ENCODE results near the gene MRPL34.
"Not testable (repeated sequence)": the region's sequence is repeated elsewhere in the genome, so short reads cannot be mapped to it uniquely, and the experiment has no call there.

MRPL34 gene

DNA sequence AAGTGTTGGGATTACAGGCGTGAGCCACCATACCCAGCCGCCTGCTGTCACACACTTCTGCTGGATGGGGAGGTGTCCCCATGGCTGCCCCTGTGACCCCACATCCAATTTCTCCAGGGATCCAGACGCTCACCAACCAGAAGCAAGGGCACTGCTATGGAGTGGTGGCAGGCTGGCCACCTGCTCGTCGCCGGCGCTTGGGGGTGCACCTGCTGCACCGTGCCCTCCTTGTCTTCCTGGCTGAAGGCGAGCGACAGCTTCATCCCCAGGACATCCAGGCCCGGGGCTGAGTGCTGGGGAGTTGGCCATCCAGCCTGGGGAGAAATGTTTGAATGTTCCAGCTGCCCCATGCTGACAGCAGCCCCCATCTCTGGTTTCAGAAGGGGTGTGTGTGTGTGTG is 19.4 kb upstream of the MRPL34 start:
- FAIRE-seq = no peak

DNA sequence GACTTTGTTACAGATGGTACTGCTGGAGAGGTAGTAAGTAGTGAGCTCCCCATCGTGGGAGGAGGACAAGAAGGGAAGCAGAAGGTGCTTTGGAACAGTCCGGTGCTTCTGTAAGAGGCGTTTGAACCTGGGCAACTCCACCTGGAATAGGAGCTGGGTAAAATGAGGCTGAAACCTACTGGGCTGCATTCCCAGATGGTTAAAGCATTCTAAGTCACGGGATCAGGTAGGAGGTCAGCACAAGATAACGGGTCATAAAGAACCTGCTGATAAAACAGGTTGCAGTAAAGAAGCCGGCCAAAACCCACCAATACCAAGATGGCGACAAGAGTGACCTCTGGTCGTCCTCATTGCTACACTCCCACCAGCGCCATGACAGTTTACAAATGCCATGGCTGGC is 18.9 kb upstream of the MRPL34 start:
- no peak for FAIRE-seq

DNA sequence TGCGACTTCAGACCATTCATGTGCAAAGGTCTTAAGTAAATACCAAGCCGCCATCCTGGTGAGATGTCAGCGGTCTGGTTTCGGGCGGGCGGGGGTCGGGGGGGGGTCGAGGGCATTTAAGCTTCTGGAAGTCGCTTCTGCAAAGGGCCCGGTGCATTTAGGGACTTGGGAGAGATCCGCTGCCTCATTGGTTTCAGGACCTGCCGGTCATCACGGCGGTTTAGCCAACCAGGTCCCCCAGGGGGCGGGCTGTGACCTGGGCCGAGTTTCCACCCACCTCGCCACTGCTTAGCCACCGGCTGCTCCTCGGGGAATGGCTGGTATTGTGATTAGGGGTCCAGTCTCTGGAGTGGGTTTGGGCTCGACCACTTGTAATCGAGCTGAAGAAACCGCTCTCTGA is 16.2 kb upstream of the MRPL34 start:
- FAIRE-seq = no peak

DNA sequence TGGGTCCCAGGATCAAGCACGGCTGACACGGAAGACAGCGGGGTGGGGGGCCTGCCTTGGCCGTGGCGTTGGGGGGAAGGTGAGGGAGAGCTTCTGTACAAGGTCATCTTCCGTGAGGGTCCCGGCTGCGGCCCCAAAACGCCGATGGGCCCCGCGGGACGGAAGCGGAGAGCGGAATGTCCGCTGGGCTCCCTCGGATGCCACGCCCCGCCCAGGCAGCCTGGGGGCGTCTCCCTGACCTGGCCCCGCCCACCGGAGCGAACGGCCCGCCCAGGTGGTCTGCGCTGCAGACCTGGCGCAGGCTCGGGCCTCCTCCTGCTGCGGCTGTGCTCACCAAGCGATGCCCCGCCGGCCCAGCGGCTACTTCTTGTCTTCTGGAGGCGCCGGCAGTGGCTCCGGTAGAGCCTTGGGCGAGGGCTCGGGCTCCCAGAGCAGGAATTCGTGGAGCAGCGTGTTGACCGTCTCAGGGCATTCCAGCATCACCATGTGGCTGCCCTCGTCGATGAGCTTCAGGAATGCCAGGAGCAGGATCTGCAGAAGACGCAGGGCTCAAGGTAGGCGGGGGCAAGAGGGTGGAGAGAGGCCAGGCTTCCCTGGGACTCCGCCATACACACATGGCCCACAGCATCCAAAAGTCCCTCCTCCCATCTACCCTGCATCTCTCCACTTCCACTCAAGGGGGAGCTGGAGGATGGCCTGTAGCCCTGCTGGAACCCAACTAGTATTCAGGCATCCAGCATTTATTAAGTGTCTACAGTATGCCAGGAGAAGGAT is 13.2 kb upstream of the MRPL34 start:
- FAIRE-seq = peak; percentile 95

DNA sequence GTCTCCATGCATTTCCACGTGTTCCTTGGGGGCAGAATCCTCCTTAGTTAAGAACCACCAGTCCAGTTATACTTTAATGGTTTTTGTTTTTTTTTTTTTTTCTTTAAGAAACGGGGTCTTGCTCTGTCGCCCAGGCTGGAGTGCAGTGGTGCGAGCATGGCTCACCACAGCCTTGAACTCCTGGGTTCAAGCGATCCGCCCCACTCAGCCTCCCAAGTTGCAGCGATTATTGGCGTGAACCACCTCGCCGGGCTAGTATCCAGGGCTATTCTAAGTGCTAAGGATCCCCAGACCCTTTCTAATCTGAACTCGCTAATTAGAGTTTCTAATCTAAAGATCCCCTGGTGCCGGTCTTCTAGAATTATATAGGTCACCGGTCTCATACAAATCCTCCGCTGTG is 12.1 kb upstream of the MRPL34 start:
- no peak for FAIRE-seq

DNA sequence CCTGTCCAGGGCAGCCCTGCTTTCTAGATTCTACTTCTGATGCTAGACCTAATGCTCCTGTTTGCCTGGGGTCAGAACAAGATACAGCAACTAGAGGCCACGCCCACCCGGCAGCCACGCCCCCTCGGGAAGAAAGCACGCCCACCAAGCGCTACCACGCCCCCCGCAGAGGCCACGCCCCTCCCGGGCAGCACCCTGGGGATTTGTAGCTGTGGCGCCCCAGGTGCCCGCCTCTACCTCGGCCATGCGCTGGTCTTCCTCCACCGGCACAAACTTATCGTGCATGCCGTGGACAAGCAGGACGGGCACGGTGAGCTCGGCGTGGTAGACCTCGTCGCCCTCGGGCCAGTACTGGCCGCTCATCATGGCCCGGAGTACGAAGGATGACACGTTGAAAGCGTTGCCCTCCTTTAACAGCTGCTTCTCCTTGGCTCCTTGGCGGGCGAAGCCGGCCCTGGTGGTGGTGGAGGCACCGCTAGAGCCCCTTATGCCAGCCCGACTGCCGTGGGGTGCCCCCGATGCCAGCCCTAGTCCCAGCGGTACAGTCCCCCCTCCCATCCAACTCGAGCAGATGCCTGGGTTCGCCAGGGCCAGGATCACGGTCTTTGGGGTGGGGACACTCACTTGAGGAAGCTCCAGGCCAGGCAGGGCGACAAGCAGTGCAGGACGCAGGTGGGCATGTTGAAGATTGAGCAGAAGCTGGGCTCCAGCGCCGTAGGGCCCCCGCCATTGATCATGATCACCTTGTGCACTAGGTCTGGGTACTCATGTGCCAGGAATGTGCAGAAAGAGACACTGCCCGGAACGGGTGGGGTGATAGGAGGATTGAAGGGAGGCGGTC is 11.4 kb upstream of the MRPL34 start:
- no peak for FAIRE-seq

DNA sequence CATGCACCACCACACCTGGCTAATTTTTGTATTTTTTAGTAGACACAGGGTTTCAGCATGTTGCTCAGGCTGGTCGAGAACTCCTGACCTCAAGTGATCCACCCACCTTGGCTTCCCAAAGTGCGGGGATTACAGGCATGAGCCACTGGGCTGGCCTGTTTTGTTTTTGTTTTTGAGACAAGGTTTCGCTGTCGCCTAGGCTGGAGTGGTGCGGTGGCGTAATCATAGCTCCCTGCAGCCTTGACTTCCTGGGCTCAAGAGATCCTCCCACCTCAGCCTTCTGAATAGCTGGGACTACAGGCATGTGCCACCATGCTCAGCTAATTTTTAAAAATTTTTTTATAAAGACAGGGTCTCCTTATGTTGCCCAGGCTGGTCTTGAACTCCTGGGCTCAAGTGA is 10.1 kb upstream of the MRPL34 start:
- FAIRE-seq = not testable (repeated sequence)

DNA sequence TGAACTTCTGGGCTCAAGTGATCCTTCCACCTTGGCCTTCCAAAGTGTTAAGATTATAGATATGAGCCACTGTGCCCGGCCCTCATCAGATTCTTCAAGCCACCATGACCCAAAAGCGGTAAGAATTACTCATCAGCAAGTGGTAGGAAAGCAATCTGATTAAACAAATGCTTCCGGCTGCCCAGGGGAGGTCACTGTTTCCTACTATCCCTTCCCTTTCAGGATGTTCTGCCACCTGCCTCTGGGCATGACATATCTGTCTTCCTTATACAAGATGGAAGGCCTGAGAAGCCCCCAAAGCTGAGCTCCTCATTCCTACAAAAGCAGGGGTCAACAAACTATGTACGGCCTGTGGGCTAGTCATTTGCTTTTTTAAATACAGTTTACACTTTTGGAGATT is 9.4 kb upstream of the MRPL34 start:
- FAIRE-seq = no peak

DNA sequence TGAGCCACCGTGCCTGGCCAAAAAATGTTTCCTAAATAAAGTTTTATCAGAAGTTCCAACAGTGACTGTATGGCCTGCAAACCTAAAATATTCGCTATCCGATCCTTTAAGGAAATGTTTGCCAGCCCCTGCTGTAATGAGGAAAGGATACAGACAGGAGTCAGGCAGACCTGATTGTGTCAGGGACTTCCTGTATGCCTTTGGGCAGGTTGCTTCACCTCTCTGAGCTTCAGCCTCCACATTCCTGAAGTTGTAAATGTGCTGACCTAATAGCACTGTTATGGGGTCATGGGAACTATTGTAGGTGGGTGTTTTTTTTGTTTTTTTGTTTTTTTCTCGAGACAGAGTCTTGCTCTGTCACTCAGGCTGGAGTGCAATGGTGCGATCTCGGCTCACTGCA is 8.7 kb upstream of the MRPL34 start:
- FAIRE-seq = no peak

DNA sequence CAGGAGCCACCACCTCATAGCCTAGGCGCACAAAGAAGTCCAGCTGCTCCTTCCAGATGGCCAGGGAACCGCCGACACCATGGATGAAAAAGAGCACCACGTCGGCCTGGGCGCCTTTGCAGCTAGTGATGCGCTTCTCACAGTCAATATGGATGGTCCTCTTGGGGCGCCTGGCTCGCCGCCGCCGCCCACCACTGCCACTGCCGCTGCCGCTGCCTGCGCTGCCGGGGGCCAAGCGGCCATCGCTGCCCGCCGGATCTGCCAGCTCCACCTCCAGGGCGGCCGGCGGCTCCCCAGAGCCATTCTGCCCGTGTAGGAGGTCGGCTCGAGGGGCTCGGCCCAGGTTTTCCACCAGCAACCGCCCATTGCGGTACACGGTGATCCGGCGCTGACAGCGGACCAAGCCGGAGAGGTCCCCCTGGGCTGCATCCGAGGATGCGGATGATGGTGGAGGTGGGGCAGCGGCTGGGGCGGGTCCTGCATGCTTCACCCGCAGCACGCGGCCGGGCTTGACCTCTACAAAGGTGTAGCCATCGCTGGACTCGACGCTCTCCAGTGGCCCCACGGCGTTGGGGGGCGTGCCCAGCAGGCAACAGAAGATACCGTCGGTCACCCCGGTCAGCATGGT is 4.6 kb upstream of the MRPL34 start:
- no peak for FAIRE-seq

DNA sequence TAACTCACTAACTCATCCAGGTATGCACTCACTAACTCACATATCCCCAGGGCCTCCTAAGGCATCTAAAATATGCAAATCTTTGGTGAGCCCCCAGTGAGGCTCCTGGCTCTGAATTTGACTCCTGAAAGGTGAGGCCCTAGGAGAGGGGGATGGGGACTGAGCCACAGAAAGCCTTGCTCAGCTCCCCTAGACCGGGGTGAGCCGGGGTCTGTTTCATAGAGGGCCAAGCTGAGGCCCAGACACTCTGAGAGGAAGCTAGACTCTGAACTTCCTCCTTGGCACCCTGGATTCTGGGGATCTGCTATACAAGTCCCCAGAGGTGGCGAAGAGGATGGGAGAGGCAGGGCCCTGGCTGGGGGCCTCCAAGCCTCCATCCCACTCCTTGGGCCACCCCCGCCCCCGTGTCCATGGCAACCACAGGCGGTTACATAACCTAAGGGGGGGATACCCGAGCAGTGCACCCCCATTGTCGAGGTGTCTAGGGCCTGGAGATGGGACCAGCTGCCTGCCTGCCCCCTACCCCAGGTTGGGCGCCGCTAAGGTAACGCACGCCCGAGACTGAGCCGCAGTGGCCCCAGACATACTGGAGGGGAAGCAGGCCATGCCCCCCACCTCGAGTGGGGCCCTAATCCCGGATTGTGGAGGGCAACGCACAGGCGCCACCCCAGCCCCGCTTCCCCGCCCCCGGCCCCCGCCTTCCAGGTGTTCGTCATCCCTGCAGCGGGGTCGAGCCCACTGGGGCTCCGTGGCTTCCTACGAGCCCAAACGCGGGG is 3.1 kb upstream of the MRPL34 start:
- no peak for FAIRE-seq

DNA sequence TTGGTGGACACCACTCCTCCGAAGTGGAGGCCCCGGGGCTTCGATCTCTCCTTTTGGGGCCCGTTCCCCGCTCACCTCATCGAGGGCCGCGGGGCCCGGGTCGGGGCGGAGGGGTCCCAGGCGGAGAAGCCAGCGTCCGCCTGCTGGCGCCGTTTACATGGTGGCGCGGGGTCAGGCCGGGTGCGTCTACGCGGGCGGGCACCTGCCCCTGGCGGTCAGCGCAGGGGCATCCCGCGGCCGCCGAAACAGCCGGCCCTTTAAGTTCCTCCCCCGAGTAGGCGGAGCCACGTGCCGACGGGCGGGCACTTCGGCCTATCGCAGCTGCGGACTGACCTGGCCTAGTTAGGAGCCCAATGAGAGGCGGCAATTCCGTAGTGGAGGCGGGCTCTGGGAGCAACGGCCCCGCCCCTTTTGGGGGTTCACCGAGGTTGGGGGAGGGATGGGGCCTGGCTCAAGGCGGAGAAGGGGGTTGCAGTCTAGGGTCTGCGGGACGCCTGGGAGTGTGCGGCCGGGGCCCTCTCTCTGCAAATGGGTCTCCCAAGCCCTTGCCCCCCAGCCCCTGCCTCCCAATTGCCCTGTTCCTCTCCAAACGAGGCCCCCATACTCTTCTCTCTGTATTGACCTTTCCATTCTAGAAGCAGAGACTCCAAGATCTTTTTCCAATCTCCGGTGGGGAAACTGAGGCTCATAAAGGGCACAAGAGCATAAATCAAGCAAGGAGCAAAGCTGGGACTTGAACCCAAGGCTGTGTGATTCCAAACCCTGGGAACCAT is 2.3 kb upstream of the MRPL34 start, which contains the start of gene ABHD8:
ABHD8 (minus strand) TSS at position 259 of the 773 bp plus-strand sequence. CDS start 1,809 bp downstream, outside the sequence.
- FAIRE-seq = no peak

DNA sequence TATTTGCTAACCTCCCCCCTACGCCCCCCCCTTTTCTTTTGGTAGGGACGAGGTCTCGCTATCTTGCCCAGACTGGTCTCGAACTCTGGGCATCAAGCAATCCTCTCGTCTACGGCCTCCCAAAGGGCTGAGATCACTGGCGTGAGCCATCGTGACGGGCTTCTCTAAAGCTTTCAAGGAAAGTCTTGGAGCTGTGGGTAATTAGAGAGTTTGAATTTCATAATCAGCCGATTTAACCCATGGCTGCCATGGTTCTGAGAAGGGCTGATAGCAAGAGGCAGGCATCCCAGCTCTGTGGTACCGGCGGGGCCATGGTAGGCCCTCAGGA is 1.8 kb upstream of the MRPL34 start:
- no peak for FAIRE-seq

DNA sequence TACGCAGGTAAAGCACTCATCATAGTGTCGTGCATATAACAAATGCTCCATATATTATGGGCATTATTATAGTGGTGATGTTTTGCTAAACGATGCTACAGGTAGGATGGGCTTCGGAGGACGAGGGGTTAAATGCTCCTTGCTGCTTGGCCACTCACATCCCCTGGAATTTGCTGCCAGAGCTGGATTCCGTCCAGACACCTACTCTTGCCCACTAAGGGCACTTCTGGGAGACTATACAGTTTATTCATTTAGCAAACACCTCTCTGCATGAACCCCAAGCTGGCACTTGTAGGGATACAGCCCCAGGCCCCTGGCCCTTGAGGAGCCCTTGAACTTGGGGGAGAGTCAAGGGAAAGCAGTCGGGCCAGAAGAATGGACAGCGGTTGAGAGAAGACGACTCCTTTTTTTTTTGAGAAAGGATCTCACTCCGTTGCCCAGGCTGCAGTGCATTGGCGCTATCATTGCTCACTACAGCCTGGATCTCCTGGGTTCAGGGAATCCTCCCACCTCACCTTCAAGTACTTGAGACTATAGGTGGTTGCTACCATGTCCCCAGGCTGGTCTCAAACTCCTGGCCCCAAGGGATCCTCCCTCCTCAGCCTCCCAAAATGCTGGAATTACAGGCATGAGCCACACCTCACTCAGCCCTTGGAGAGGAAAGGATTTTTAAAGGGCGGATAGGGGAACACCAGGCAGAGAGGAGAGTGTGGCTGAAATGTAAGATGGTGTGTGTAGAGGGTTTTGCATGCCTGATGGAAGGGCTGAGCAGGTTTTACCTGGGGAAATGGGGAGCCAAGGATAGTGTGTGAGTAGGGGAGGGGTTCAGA is 1.1 kb upstream of the MRPL34 start:
- no peak for FAIRE-seq

DNA sequence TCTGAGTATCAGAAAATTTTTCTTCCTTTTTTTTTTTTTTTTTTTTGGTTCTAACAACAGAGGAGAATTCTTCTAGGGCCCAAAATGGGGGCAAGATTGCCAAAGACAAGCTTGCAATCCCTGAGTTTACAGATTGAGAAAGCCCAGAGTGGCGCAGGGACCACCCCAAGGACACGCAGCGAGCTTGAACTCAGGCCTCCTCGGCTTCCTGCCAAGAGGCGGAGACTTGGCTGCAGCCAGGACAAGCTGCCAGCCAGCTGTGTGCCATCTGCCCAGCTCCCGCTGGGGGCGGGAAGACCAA is 506 bp upstream of the MRPL34 start:
- FAIRE-seq = no peak

DNA sequence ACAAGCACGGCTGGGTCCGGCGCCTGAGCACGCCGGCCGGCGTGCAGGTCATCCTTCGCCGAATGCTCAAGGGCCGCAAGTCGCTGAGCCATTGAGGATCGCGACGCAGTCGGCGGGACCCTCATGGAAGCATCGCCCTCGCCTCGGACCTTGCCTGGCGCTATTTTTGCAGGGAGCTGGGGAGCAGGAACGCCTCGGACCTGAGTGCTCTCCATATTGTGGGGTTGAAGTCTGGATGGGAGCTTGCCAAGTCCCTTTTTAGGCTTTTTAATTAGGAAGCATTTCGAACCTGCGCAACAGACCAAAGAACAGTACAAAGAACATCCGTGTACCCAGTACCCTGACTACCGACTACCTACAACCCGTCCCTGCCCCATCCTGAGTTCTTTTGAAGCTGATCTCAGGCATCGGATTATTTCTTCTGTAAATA is 628 bp downstream of the MRPL34 start:
- no peak for FAIRE-seq

DNA sequence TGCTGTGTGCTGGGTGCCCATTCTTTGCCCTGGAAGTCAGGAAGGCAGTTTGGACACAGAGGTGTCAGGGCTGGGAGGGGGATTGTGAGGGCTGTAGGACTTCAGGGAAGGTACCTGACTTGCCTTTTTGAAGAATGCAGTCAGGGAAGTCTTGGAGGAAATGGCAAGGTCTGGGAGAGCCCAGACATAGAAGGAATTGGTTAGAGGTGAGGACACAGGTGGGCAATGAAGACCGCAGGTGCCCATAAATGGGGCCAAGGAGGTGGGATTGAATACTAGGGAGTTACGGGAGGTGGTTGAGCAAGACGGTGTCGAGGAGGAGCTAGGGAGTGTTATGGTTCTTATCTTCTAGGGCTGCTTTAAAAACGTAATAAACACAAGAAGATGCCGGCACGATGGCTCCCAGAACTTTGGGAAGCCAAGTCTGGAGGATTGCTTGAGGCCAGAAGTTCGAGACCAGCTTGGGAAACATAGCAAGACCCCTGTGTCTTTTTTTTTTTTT is 2.3 kb downstream of the MRPL34 start:
- no peak for FAIRE-seq

DNA sequence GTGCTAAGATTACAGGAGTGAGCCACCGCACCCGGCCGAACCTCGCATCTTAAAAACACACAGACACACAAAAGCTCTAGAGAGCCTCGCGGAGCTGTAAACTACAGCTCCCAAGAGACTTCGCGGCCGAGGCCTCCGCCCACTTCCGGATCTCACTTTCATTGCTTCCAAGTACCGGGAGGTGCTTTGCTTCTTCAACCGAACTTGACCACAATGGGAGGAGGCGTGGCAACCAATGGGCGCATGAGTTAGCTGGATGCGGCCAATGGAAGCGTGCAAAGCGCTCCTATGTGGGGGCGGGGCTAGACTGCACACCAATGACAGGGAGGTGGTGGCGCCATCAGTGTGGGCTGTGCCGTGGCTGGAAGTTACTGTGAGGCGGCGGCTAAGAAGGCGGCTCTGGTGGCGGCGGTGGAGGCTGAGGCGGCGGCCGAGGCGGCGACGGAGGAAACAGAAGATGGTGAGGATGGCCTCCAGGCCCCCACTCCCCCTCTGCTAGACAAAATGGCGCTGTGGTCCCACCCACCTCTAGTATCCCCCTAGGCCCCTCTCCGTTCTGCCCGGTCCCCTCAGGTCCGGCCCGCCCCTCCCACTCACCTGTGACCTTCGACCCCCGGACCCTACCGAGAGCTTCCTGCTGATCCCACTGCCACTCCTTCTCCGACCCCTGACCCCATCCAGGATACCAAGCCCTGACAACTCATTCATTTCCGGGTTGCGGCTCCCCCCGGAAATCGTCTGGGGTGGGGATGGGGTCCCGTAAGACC is 3.7 kb downstream of the MRPL34 start, which contains the start of gene DDA1:
DDA1 (plus strand) TSS at position 366 of the 767 bp plus-strand sequence; CDS start at position 458, 92 bp downstream.
- FAIRE-seq = peak; percentile 99

DNA sequence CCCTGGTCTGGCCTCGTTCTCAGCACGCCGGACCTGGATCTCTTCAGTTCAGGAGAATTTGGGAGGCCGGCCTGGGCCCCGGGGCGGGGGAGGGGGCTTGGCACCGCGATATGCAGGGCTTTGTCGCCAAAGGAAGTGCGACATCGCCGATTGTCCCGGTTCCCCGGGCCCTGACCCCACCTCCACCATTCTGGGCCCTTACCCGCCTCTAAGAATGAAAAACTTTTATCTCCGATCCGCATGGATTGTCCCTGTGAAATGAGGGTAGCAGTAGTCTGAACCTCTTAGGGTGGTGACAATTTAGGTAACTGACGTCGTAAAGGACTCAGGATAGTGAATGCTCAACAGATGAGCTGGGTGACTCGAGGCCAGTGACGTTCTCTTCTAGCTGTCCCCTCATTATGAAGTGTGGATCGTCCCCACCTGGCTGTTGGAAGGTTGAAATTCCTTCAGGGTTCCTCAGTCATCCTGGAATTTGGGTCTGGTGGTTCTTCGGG is 4.3 kb downstream of the MRPL34 start:
- FAIRE-seq = no peak
